Common myeloid progenitor, CD34-positive (primary cell): ENCODE data around the gene RMND5B.
"Not testable (repeated sequence)": the region's sequence is repeated elsewhere in the genome, so short reads cannot be mapped to it uniquely, and the experiment has no call there.

Experiments used
- CTCF ChIA-PET: fragments of 350-600 bp; sonication (Branson Sonifier 250); formaldehyde crosslinking; loops from one replicate; lab custom pipeline; 2021; ENCODE audit warnings: antibody characterized with exemption; lab: Charles Lee
- POLR2A ChIA-PET: fragments of 350-600 bp; sonication (Branson Sonifier 250); formaldehyde crosslinking; loops from one replicate; lab custom pipeline; 2021; ENCODE audit warnings: antibody characterized with exemption; lab: Charles Lee
- DNase-seq, 3 donors: peaks; one replicate each; pipeline versions ENCODE4 v3.0.0 to v3.0.0-alpha.2; 2013
- H3K27ac ChIP-seq, 2 experiments: 1 replicate in 1 of 2; 2 replicates in 1 of 2; pipeline ENCODE4 v1.7.0; 2013; ENCODE audit warnings: inconsistent platforms in 2 of 2, low read length in 2 of 2, mild to moderate bottlenecking in 2 of 2, low read depth in 1 of 2, moderate library complexity in 1 of 2; ENCODE audit not compliant: severe bottlenecking in 2 of 2, insufficient read depth in 1 of 2, poor library complexity in 1 of 2
- H3K27me3 ChIP-seq, 5 experiments: replicated peaks in 2 of 5; 1 replicate in 3 of 5; 2 replicates in 2 of 5; pipeline versions ENCODE4 v1.6.1 to v1.7.0; 2013; ENCODE audit warnings: low read length in 4 of 5, mild to moderate bottlenecking in 2 of 5, moderate library complexity in 2 of 5, inconsistent platforms in 1 of 5; ENCODE audit not compliant: insufficient read depth in 5 of 5, control insufficient read depth in 4 of 5
- H3K36me3 ChIP-seq, 4 experiments: 1 replicate in 2 of 4; 2 replicates in 2 of 4; pipeline versions ENCODE4 v1.6.1 to v1.7.0; 2013; ENCODE audit warnings: low read length in 3 of 4, control low read depth in 1 of 4, mild to moderate bottlenecking in 1 of 4; ENCODE audit not compliant: control insufficient read depth in 4 of 4, insufficient read depth in 4 of 4
- H3K4me1 ChIP-seq, 4 experiments: 1 replicate in 3 of 4; 2 replicates in 1 of 4; pipeline versions ENCODE4 v1.6.1 to v1.7.1; 2013; ENCODE audit warnings: low read length in 3 of 4, mild to moderate bottlenecking in 3 of 4, control low read depth in 1 of 4, inconsistent platforms in 1 of 4, moderate library complexity in 1 of 4; ENCODE audit not compliant: control insufficient read depth in 4 of 4, insufficient read depth in 4 of 4; ENCODE audit errors: control extremely low read depth in 1 of 4
- H3K4me3 ChIP-seq, 7 experiments: 1 replicate in 4 of 7; 2 replicates in 3 of 7; pipeline versions ENCODE4 v1.5.1 to v1.7.0; 2013; ENCODE audit warnings: mild to moderate bottlenecking in 7 of 7, low read length in 6 of 7, moderate library complexity in 6 of 7, inconsistent platforms in 2 of 7, low read depth in 2 of 7, control low read depth in 1 of 7; ENCODE audit not compliant: insufficient read depth in 4 of 7, control insufficient read depth in 1 of 7; ENCODE audit errors: extremely low read depth in 1 of 7
- H3K9me3 ChIP-seq, 5 experiments: 1 replicate in 4 of 5; 2 replicates in 1 of 5; pipeline versions ENCODE4 v1.6.1 to v1.7.1; 2013; ENCODE audit warnings: low read length in 4 of 5, mild to moderate bottlenecking in 2 of 5, inconsistent platforms in 1 of 5, low read depth in 1 of 5, moderate library complexity in 1 of 5; ENCODE audit not compliant: control insufficient read depth in 4 of 5, insufficient read depth in 2 of 5; ENCODE audit errors: control extremely low read depth in 1 of 5
- WGBS: methylation state at CpG from one replicate; pipeline ENCODE4 v1.1.5; 2013; ENCODE audit not compliant: insufficient coverage; 5-methylcytosine and 5-hydroxymethylcytosine counted together

Gene RMND5B

GRCh38 chr5:178196281-178196812, 65.5 kb downstream of the RMND5B start:
- H3K36me3 ChIP-seq: no peaks in the 10 kb centered on the region
- peaks cover 6 to 45% (median 41%) of the 10 kb centered on the region in 4 experiments for H3K4me1 ChIP-seq
- whole genome bisulfite sequencing: 98% methylated on average over 6 of the region's 7 CpGs
- CTCF ChIA-PET: interaction anchor here (0.6 to 1.6 kb wide), 2 partner anchors 11 to 123 kb away, joined by 3 to 6 read pairs; no protein-coding TSS in a partner anchor
- H3K9me3 ChIP-seq: peaks cover 0 to 5% (median 0%) of the 10 kb centered on the region in 5 experiments
- H3K4me3 ChIP-seq: no peak overlapping the region
- no peak overlapping the region for H3K27ac ChIP-seq
- H3K27me3 ChIP-seq: no peaks in the 10 kb centered on the region
- DNase-seq: no peak
- POLR2A ChIA-PET: interaction anchor here (1.0 kb wide), 1 partner anchor 9 kb away, joined by 3 read pairs; no protein-coding TSS in a partner anchor

- ChIA-PET POLR2A (no interaction called here), CTCF (interaction anchor here (0.9 to 1.6 kb wide), 3 partner anchors 9 to 31 kb away, joined by 3 to 6 read pairs (median 3); no protein-coding TSS in a partner anchor)
- no peak for DNase-seq
- no peaks in the 10 kb centered on the region for H3K27me3 ChIP-seq
- WGBS: 90% methylated on average over 5 of the region's 8 CpGs
- H3K27ac ChIP-seq: no peak overlapping the region
- H3K4me1 ChIP-seq: peaks cover 6 to 52% (median 47%) of the 10 kb centered on the region in 4 experiments
- peaks cover 0 to 5% (median 0%) of the 10 kb centered on the region in 5 experiments for H3K9me3 ChIP-seq
- no peak overlapping the region for H3K4me3 ChIP-seq
- H3K36me3 ChIP-seq: no peaks in the 10 kb centered on the region
These were observed 66.2 kb downstream of the RMND5B start for GRCh38 chr5:178196986-178197385.

- 81% methylated on average over 10 of the region's 11 CpGs for WGBS
- H3K27ac ChIP-seq, POLR2A ChIA-PET, H3K36me3 ChIP-seq, DNase-seq, H3K4me3 ChIP-seq, H3K27me3 ChIP-seq, H3K9me3 ChIP-seq: not testable (repeated sequence)
- CTCF ChIA-PET: interaction anchor here (0.6 to 1.0 kb wide), 2 partner anchors 9 to 782 kb away, joined by 3 read pairs; no protein-coding TSS in a partner anchor
- peaks cover 6 to 55% (median 48%) of the 10 kb centered on the region in 4 experiments for H3K4me1 ChIP-seq
These were observed 67.3 kb downstream of the RMND5B start for GRCh38 chr5:178198151-178198550.

- POLR2A ChIA-PET: interaction anchor here (0.6 kb wide), 1 partner anchor 367 kb away, joined by 5 read pairs; no protein-coding TSS in a partner anchor
- 37% methylated on average over 6 of the region's 11 CpGs for WGBS
These were observed 67.9 kb downstream of the RMND5B start for GRCh38 chr5:178198706-178199105.

GRCh38 chr5:178199581-178200434, 69.0 kb downstream of the RMND5B start:
- peak in 1 of 3 donors; percentile 37 for DNase-seq
- H3K4me1 ChIP-seq: peaks cover 2 to 40% (median 34%) of the 10 kb centered on the region in 4 experiments
- POLR2A ChIA-PET: interaction anchor here (0.6 to 1.1 kb wide), 4 partner anchors 18 to 1663 kb away, joined by 3 to 4 read pairs (median 4); no protein-coding TSS in a partner anchor
- 77% methylated on average over 5 of the region's 12 CpGs for WGBS
- H3K4me3 ChIP-seq: no peak overlapping the region
- no peaks in the 10 kb centered on the region for H3K36me3 ChIP-seq
- CTCF ChIA-PET: interaction anchor here (0.7 to 2.1 kb wide), 6 partner anchors 10 to 123 kb away, joined by 3 to 6 read pairs (median 3); no protein-coding TSS in a partner anchor
- no peaks in the 10 kb centered on the region for H3K27me3 ChIP-seq
- no peaks in the 10 kb centered on the region for H3K9me3 ChIP-seq
- H3K27ac ChIP-seq: no peak overlapping the region

More at GRCh38 chr5:178198706-178199105, 67.9 kb downstream of the RMND5B start:
- Histone ChIP-seq H3K36me3 (no peaks in the 10 kb centered on the region), H3K9me3 (no peaks in the 10 kb centered on the region), H3K4me3 (peak overlapping the region in 1 of 7 experiments; percentile 17), H3K4me1 (peaks cover 5 to 50% (median 42%) of the 10 kb centered on the region in 4 experiments), H3K27me3 (no peaks in the 10 kb centered on the region), H3K27ac (no peak overlapping the region)
- peak in 2 of 3 donors; percentile 45 to 58 for DNase-seq
- CTCF ChIA-PET: no interaction called here
